EH (cell line): ENCODE measurements around the gene GAS6.
A peak's percentile ranks its signal among the peaks of the same experiment; 100 is the strongest.
"Not testable (repeated sequence)": the region's sequence is repeated elsewhere in the genome, so short reads cannot be mapped to it uniquely, and the experiment has no call there.

ENCODE experiments used
- DNase-seq: peaks from one replicate; pipeline ENCODE4 v3.0.0-alpha.2; 2015; ENCODE audit warnings: low read depth

Gene GAS6

DNA sequence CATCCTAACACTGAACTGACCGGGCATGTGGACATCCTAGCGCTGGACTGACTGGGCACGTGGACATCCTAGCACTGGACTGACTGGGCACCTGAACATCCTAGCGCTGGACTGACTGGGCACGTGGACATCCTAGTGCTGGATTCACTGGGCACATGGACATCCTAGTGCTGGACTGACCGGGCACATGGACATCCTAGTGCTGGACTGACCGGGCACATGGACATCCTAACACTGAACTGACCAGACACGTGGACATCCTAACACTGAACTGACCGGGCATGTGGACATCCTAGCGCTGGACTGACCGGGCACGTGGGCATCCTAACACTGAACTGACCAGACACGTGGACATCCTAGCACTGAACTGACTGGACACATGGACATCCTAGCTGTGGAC is 73.9 kb downstream of the GAS6 start:
- DNase-seq: not testable (repeated sequence)

DNA sequence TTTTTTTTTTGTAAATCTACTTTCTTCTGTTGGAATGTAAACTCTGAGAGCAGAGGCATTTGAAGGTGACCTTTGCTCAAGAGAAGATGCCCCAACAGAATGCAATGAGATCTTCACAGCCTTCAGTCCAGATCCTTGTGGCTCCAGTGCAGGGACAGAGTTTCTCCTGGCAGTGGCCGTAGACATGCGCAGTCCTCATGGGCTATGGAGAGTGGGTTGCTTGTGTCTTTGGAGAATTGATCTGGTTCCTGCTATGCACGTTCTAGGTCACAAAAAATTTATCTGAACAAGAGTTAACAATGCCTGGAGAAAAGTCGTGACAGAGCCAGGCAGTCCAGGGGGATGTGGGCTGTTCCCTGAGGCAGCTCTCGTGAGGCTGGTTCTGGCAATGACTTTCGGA is 74.7 kb downstream of the GAS6 start:
- DNase-seq: no peak

DNA sequence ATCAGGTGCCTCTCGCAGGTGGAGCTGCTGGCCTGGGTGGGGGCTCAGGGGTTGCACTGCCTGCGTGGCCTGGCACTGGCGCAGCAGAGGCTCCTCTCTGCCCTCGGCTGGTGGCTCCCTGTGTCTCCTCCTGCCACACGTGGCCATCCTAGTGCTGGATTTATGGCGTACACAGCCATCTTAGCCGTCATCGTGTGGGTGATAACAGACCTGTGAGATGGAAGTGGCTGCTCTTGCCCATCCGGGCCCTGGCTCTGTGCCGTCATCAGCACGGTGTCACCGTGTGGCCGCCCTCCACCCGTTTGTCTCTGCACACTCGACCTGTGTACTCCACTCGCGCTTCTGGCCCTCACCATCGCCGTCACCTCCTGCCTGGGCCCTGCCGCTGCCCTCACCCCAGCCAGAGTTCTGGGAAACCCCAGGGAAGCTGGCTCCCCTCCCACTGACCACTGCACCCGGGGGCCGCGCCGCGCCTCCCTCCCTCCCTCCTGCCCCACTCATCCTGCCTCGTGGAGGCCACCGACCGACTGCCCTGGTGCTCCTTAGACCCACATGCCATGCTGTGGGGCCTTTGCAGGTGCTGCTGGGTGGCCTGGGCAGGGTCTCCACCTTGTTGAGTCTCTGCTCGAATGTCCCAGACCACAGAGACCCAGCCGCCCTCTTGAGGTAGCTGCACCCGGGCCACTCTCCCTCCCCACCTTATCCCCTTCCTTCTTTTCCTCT is 75.3 kb downstream of the GAS6 start:
- no peak for DNase-seq

DNA sequence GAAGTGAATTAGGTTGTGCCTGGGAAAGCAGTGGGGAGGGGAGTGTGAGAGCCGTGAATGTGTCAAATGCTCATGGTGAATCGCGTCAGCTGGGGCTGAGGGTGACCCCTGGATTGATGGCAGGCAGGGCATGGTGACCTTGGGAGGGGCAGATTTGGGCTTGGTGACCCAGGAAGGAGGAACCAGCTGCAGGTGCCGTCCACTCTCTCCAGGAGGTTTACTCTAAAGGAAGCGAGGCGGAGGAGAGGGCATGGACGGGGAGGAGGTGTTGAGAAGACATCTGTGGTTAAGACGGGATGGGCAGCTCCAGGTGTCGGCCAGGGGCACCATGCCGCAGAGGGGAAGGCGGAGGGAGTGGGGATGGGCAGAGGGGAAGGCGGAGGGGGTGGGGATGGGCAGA is 76.2 kb downstream of the GAS6 start:
- DNase-seq: no peak

DNA sequence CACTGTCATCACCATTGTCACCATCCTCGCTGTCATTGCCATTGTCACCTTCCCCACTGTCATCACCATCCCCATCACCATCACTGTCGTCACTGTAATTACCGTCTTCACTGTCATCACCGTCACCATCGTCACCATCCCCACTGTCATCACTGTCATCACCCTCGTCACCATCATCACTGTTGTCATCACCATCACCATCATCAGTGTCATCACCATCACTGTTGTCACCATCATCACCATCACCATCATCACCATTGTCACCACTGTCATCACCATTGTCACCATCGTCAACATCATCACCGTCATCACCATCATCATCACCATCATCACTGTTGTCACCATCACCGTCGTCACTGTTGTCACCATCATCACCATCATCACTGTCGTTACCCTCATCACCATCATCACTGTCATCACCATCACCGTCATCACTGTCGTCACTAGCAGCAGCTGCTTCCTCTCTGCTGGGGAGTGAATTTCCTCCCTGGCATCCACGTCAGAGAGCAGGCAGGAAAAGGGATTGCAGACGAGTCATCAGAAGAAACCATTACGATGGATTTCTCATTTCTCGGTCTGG is 77.5 kb downstream of the GAS6 start:
- peak; percentile 73 for DNase-seq

DNA sequence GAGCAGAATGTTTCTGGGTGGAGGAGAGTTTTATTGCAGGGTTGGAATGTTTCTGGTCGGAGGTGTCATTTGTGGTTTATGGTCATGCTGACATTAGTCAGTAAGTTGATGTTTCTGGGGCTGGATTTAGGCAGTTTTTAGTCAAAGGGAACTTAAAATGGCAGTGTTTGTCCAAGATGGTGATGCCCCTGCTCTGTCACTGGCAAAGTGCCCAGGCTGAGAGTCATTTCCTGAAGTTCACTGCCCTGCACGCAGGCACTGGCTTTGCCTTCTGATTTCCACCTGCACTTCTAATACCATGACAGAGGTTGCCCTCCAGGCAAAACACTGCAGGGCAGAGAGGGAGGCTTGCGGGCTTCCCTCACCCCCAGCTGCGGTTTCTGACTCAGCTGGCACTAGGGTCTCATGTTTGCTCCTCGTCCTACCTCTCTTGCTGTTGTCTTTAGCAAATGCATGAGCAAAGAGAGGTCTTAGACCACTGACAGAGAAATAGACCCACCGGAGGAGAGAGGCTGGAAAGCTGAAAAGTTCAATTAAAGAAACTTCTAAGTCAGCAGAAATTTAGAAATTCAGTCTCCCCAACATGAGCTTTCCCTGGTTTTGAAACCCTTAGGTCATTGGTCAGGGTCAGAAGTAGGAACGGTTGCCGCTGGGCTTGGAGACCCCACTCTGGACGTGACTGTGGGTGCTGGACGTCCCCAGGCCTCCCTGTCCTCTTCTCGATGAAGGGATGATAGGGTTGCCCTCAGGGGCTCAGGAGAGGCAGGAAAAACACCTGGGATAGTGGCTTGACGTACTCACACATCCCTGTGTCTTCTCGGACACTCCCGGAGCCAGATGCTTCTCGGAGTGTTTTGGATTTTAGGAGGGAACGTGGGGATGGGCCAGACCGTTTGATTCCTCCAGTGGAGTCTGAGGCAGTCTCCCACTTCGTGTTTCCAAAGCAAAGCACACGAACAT is 78.5 kb downstream of the GAS6 start:
- peak; percentile 91 for DNase-seq

DNA sequence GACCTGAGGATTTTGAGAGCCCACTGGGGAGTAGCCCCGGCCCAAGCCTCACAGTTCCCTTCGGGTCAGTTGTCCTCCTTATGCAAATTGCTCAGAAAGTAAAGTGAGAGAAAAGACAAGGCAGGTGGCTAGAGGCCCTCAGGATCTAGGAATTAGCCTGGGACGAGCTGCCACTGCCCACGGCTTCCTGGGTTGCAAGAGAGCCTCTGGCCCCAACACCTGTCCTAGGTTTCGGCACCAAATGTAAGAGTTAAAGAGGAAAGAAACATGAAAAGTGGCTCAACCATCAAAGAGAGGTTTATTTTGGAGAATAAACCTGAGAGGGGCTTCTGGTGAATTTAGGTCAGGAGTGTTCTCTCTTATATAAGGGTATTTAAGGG is 79.2 kb downstream of the GAS6 start:
- no peak for DNase-seq

DNA sequence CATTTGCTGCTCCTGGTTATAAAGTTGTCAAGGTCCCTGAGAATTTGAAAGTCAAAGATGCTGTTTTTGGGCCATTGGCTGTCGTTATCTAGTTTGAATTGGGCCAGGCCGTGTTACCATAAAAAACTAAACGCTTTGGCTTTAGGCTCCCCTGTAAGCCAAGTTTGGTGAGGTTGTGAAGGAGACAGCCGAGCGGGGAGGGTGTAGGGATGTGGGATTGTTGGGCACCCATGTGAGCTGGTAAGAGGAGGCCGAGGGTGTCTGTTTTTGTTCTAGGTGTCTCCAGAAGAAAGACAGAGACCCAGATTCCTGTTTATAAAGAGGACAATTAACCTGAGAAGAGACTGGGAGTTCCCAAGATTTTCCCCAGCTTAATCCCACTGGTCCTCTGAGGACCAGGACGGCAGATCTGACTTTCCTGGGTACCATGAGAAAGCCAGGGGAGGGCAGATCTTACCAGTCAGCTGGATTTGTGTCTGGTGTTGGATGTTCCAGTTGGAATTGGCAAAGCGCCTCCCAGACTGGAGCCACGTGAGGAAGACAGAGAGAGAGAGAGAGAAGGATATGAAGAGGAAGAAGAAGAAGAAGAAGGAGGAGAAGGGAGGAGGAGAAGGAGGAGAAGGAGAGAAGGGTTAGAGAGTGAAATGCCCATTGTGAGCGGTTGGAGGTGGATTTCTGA is 79.8 kb downstream of the GAS6 start:
- no peak for DNase-seq

DNA sequence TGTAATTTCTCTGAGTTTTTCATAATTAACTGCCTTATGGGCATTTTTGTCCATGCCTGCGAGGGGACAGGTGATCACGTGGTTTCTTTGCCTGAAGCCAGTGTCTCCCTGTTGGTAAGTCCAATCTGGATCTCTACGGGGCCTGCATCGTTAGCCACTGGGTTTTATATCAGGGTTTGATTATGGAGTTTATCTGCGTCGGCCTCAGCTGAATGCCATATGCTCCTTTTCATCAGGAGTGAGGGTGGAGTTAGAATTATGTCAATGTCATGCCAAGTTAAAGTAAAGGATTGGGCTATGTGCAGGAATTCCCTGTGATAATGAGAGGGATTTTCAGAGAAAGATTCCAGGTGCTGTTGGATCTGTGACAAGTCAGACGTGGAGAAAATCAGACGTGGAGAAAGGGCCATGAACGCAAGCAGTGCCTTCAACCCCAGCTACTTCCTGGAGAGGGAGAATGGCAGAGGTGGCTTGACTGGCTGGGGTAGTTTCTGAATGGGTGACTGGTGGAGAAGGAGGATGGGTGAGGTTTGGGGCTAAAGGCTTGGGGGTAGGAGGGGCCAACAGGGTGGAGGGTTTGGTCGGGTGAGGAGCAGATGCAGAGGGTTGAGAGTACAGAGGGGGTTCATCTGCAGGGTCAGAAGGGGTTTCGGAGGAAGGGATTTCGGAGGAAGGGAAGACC is 80.5 kb downstream of the GAS6 start:
- no peak for DNase-seq

DNA sequence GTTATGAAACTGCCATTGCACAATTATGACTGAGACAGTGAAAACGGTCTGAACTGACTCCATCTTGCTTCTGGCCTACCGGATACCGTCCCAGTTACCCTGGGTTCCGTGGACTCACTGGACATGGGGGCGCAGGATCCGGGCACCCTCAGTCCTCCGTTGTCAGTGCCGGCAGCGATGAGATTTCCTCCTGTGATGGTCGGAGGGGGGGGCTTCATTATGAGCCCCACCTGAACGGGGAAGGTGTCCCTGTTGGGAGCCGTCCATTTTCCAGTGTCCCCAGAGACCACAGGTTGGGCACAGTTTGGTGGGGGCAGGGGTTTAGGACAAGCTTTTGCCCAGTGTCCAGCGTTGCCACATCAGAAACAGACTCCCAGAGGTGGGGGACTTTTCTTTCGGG is 81.4 kb downstream of the GAS6 start:
- no peak for DNase-seq

DNA sequence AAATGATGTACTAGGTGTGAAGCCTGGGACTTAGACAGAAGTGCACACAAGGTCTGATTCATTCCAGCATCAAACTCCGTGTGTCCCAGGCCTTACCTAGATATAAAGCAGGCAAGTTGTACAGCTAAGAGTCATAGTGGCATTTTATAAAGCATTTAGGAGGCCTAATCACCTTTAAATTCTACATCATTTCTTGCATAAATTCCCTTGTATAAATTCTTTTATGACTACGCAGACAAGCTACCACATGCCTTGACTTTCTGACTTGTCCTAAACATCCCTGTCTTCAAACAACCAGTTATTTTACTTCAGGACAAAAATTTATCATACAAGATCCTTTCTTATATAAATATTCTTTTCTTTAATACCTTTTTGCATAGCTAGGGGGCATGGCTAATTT is 82.3 kb downstream of the GAS6 start:
- DNase-seq: no peak

DNA sequence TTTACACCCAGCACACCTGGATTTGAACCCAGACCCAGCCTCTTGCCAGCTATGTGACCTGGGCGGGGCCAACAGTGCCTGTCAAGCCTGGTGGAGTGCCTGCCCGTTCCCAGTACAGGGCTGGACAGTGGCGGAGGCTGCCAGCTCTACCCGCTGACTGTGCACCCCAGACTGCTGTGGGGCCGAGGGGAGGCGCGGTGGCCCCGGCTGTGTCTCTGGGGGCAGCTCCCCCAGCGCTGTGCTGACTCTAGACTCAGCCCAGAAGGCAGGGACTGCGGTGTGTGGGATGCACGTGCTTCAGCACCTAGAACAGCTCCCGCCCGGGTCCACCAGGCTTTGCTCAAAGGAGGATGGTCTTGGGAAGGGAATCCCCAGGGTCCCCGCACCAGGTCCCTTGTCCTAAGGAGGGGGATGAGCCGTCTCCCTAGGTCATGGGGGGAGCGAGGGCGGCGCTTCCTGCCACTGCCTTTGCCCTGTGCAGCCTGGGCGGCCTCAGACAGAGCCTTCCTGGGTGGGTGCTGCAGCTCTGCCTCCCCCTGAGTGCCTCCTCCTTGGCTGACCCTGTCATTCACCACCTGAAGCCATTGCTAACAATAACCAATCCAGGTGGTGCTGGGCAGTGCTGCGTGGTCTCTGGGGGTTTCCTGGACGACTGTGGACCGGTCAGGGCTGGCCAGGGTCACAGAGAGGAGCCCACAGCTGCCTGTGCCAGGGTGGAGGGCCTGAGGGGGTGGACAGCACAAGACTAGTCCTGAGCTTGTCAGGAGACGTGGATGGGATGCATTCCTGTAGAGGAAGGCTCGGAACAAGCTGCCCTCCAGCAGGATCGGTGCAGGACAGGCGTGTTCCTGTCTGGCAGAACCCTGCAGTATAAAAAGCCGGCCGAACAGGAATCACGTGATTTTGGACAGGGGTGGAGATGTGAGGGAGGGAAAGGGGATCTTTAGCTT is 86.3 kb downstream of the GAS6 start:
- peak; percentile 48 for DNase-seq

DNA sequence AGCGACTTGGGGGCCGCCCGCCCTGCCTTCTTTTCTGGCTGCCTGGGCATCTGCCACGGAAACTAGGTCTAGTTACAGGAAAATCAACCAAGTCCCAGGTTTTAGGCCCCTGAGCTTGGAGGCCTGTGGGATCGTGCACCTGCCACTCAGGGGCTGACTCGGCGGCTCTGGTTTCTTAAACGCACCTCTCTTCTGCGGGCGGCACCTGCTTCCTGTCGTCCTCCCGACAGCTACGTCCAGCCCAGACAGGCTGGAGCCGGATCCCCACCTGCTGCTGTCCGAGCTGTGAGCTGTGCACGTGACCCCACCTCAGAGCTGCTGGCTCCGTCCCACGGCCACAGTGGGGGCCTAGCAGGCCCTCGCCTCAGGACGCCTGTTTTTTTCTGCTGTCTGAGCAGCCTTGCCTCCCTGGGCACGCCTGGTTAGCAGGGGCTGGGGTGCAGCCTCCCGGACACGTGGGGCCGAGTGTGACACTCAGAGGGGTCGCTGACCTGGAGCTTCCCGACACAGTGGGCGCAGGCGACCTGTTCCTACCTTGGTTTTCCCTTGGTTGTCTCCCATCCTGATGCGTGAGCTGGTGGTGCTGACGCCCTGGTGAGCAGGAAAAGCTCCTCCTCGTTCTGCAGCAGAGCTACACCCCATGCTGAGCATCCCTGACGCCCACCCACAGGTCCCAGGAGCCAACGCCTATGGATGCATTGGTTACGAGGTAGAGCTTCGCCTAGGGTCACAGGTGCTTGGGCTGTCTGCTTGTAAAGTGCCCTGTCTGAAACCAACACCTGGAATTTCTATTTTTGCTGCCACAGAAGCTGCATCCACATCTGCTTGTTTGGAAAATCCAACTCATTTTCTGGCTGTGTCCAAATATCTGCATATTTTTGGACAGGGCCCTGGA is 87.4 kb downstream of the GAS6 start:
- DNase-seq: no peak

DNA sequence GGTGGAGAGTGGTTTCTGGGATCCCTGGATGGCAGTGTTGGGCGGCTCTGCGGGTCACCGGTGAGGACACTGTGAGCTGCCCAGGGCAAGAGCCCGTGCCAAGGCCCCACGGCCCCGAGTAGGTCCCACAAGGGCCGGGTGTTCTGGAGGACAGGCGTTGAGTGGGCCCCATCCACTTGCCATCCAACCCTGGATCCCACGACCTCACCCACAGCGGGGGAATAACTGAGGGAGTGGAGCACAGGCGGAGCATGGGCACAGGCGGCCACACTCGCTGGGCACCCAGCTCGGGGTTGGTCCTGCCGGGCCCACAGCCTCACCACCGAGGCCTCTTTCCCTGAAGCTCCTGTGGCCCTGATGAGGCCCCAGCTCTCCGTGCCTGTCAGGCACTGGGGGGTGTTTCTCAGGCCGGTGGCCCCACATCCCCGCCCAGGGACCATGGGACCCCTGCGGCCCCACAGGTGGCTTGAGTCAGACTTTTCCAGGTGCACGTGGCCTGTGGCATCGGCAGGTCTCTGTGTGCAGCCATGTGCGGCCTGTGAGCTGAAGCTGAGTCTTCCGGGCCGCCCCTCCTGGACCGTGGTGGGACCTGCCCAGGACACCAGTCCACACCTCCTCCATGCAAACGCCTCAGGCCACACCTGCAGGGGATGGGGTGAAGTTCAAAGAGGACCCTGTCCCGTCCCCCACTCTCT is 88.3 kb downstream of the GAS6 start:
- DNase-seq: no peak

DNA sequence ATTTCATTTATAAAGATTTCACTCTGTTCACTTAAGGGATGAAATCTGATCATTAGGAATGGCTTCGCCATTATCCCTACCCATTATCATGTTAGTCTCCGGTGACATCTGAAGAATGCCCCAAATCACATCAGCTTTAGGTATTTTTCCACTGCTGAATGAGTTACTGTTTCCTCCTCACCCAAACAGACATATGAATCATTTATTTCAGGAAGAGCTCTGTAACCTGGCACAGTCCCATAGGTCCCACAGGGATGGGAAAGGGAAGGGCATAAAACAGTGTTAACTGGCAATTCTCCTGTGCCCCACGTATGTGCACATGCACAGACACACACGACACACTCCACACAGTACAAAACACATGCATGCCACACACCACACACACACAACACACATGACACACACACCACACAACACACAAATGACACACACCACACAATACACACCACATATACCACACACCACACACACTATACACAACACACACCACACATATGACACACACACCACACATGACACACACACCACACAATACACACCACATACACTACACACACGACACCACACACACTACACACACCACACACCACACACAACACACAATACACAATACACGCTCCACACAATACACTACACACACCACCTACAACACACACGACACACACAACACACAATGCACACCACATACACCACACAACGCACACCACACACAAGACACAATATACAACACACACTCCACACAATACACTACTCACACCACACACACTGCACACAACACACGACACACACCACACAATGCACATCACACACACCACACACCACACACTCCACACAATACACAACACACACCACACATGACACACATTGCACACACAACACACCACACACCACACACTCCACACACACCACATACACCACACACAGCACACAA is 89.4 kb downstream of the GAS6 start:
- peak; percentile 51 for DNase-seq

DNA sequence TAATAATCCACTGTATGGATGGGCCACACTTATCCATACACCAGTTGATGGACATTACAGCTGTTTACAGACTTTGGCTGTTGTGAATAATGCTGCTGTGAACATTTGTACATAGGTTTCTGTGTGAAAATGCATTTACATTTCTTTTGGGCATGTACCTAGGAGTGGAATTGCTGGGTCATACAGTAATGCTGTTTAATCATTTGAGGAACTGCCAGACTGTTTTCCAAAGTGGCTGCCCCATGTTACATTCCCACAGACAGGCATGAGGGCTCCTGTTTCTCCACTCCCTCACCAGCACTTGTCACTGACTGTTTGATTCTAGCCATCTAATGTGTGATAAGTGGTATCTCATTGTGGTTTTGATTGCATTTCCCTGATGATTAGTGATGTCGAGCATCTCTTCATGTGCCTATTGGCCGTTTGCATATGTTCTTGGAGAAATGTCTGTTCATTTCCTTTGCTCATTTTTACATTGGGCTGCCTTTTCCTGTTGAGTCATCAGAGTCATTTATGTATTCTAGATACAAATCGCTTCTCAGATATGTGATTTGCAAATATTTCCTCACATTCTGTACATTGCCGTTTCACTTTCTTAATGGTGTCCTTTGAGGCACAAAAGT is 92.1 kb downstream of the GAS6 start:
- DNase-seq: peak; percentile 46

DNA sequence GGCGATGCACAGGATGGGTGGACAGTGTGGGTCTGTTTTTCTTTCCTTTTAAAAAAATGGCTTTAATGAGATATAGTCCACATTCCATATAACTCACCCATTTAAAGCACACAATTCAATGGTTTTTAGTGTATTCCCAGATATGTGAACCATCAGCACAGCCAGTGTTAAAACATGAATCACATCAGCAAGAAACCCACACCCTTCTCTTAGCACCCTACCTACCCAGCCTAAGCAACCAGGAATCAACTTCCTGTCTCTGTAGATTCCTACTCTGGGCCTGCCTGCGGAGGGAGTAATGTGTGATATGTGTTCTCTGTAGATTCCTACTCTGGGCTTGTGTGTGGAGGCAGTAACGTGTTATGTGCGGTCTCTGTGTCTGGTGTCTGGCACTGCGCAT is 92.9 kb downstream of the GAS6 start:
- no peak for DNase-seq
